Cardiac muscle cell (in vitro differentiated cells and primary cell): ENCODE measurements around the gene PPP1R1C. TPM values are rescaled to one million over a fixed set of nuclear protein-coding genes. Genes with fewer than 3 reads are reported as not detected.
A peak's percentile ranks its signal among the peaks of the same experiment; 100 is the strongest.

Source experiments
- DNase-seq, 2 donors: peaks; one replicate each; pipeline versions ENCODE4 v3.0.0 to v3.0.0-alpha.2; 2010 to 2017; ENCODE audit warnings: low read depth in 1 of 2, low spot score in 1 of 2
- H3K27ac ChIP-seq: fragments of 200-600 bp; sonication (generic); 2 replicates; pipeline ENCODE4 v1.5.1; 2016
- H3K27me3 ChIP-seq: fragments of 200-600 bp; sonication (generic); 2 replicates; pipeline ENCODE4 v1.6.0; 2016; ENCODE audit warnings: control low read depth
- H3K36me3 ChIP-seq: fragments of 200-600 bp; sonication (generic); 2 replicates; pipeline ENCODE4 v1.5.1; 2016; ENCODE audit warnings: control low read depth
- H3K4me1 ChIP-seq: fragments of 200-600 bp; sonication (generic); 2 replicates; pipeline ENCODE4 v1.8.1; 2017; ENCODE audit warnings: low read depth, mild to moderate bottlenecking, mixed run types
- H3K4me3 ChIP-seq: fragments of 200-600 bp; sonication (generic); 2 replicates; pipeline ENCODE4 v1.5.1; 2016; ENCODE audit warnings: mild to moderate bottlenecking
- H3K9me3 ChIP-seq: fragments of 200-600 bp; sonication (generic); 2 replicates; pipeline ENCODE4 v1.5.1; 2017; ENCODE audit warnings: low read depth, mild to moderate bottlenecking, control low read depth
- CTCF ChIP-seq: IDR thresholded peaks from 2 replicates; pipeline ENCODE4 v1.5.1; 2012; ENCODE audit warnings: low read depth, mild to moderate bottlenecking, low read length
- polyA plus RNA-seq: library from polyadenylated mRNA; unstranded; fragments of >200 nt; fragmentation: Nextera tagmentation; extraction: Ambion mirVana; gene quantifications from 2 replicates; pipeline ENCODE4 v1.2.1, GENCODE V29; 2016
- total RNA-seq: library from RNA; depleted of rRNA; stranded (reverse); fragments of >200 nt; gene quantifications from 2 replicates; pipeline ENCODE4 v1.2.3, GENCODE V29; 2016

Gene PPP1R1C
- total and polyA plus RNA-seq, 2 experiments from 2014 or later, result 8.6 to 12.1 TPM

GRCh38 chr2:182132605-182133004 lies 147.0 kb downstream of the PPP1R1C start:
- no peaks in the 10 kb centered on the region for H3K4me1 ChIP-seq
- H3K36me3 ChIP-seq, result no peaks in the 10 kb centered on the region
- no peak for DNase-seq
- no peaks in the 10 kb centered on the region for H3K9me3 ChIP-seq
- TF ChIP-seq CTCF, result no peak
- H3K27ac ChIP-seq, result no peak overlapping the region
- H3K4me3 ChIP-seq, result no peak overlapping the region
- no peaks in the 10 kb centered on the region for H3K27me3 ChIP-seq

GRCh38 chr2:182133195-182133891 lies 147.7 kb downstream of the PPP1R1C start:
- H3K9me3 ChIP-seq, result no peaks in the 10 kb centered on the region
- TF ChIP-seq CTCF, result no peak
- no peaks in the 10 kb centered on the region for H3K27me3 ChIP-seq
- H3K4me3 ChIP-seq, result no peak overlapping the region
- H3K4me1 ChIP-seq, result no peaks in the 10 kb centered on the region
- no peak overlapping the region for H3K27ac ChIP-seq
- DNase-seq, result peak in 1 of 2 donors; percentile 20
- no peaks in the 10 kb centered on the region for H3K36me3 ChIP-seq

DNA sequence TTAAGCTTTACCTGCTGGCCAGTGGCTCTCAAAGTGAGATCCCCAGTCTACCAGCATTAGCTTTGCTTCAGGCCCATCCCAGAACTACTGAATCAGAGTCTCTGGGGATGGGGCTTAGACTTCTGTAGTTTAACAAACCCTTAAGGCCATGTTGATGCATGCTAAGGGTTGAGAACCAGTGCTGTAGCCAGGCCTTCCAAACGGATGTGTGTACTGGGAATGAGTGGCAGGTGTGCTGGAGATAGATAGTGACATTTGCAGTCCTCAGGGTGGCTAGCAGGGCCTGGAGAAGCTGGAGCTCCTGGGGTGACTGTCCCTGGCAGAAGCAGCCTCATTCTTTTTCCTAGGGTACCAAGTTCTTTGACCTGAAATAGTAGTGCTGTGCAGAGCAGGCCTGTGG lies 148.5 kb downstream of the PPP1R1C start:
- Histone ChIP-seq H3K4me1 (no peaks in the 10 kb centered on the region), H3K9me3 (no peaks in the 10 kb centered on the region), H3K27ac (no peak overlapping the region), H3K4me3 (no peak overlapping the region), H3K36me3 (no peaks in the 10 kb centered on the region), H3K27me3 (no peaks in the 10 kb centered on the region)
- no peak for DNase-seq
- TF ChIP-seq CTCF, result no peak

DNA sequence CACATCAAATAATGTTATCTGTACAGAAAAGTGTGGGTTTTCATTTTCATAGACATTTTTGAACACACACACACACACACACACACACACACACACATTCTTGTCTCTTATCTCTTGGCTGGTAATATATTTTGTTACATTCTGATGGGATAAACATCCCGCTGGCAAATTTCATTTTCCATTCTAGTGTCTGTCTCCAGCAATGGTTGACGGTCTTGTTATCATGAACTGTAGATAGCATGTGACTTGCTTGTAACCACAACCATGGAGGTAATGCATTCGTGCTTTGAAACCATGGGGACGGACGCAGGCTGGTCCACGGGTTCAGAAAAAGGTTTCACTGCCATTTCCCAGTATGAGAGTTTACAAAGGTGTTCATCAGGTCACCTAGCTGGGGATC lies 156.4 kb downstream of the PPP1R1C start:
- Histone ChIP-seq H3K4me1 (peaks cover 20% of the 10 kb centered on the region), H3K36me3 (no peaks in the 10 kb centered on the region), H3K27me3 (no peaks in the 10 kb centered on the region), H3K27ac (no peak overlapping the region), H3K9me3 (no peaks in the 10 kb centered on the region), H3K4me3 (no peak overlapping the region)
- TF ChIP-seq CTCF, result no peak
- peak in 1 of 2 donors; percentile 80 for DNase-seq

DNA sequence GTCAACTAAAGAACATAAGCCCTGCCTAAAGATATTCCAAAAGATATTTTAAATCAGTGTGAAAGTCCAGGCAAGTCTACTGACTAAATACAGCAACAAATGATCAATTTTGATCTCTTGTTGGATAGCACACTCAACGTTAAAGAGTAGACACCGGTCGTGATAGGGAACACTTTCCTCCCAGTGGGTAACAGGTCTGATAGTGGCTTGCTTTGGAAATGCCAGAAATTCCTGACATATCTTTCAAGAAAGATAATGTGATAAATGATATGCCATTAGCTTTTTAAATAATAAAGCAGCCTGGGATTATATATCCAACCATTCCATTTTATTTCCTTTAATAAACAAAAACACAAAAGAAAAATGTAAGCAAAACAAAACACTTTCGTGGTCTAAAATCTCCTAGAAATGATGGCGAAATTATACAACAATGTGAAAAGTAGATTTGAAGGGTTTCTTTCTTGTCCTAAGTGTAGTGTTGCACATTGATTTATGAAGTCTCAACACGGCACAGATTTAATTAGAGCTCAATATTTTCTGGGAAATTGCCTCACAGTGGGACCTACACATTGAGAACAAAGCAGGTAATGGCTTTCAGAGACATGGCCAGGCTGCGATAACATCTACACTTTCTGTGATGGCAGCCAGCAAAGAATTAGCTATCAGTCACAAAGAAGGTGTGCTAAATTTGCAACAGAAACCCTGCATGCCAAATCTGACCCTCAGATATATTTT lies 158.6 kb downstream of the PPP1R1C start:
- no peak for TF ChIP-seq CTCF
- H3K9me3 ChIP-seq, result no peaks in the 10 kb centered on the region
- no peaks in the 10 kb centered on the region for H3K27me3 ChIP-seq
- H3K4me1 ChIP-seq, result peaks cover 20% of the 10 kb centered on the region
- peak overlapping the region; percentile 81 for H3K27ac ChIP-seq
- no peaks in the 10 kb centered on the region for H3K36me3 ChIP-seq
- no peak overlapping the region for H3K4me3 ChIP-seq
- no peak for DNase-seq
